Measurements from ENCODE around the gene TMEM91. TPM values are rescaled to one million over a fixed set of nuclear protein-coding genes. Genes with fewer than 3 reads are reported as not detected.

The TMEM91 gene
- total RNA-seq, 1 donor, result 6.2 TPM

GRCh38 chr19:41411100-41411967 lies 35.0 kb downstream of the TMEM91 start:
- DNase-seq (ENCODE audit: insufficient read length, low spot score, missing footprints), result peak; percentile 66
- no peak for TF ChIP-seq CTCF (IDR thresholded peaks at IDR 0.05; ENCODE audit: extremely low read depth, low read depth, low read length)
- Histone ChIP-seq H3K9me3 (ENCODE audit: low read depth, low read length) (no peaks in the 10 kb centered on the region), H2AFZ (ENCODE audit: low read length) (no peak overlapping the region), H3K4me2 (ENCODE audit: insufficient read depth, low read length) (no peak overlapping the region), H3K27me3 (ENCODE audit: insufficient read depth, low read length) (no peaks in the 10 kb centered on the region), H3K4me1 (ENCODE audit: insufficient read depth, low read length) (peaks cover 10% of the 10 kb centered on the region), H3K27ac (ENCODE audit: low read depth, low read length) (no peak overlapping the region), H3K36me3 (ENCODE audit: insufficient read depth, low read length) (peaks cover 7% of the 10 kb centered on the region), H3K4me3 (ENCODE audit: insufficient read depth, low read length) (no peak overlapping the region), H3K79me2 (ENCODE audit: insufficient read depth, low read length) (no peaks in the 10 kb centered on the region), H4K20me1 (ENCODE audit: insufficient read depth, low read length) (peaks cover 8% of the 10 kb centered on the region)

GRCh38 chr19:41411968-41412265 lies 35.6 kb downstream of the TMEM91 start:
- Histone ChIP-seq H3K79me2 (ENCODE audit: insufficient read depth, low read length) (no peaks in the 10 kb centered on the region), H2AFZ (ENCODE audit: low read length) (no peak overlapping the region), H3K4me3 (ENCODE audit: insufficient read depth, low read length) (no peak overlapping the region), H3K4me2 (ENCODE audit: insufficient read depth, low read length) (no peak overlapping the region), H4K20me1 (ENCODE audit: insufficient read depth, low read length) (peaks cover 8% of the 10 kb centered on the region), H3K27me3 (ENCODE audit: insufficient read depth, low read length) (no peaks in the 10 kb centered on the region), H3K36me3 (ENCODE audit: insufficient read depth, low read length) (peaks cover 10% of the 10 kb centered on the region), H3K4me1 (ENCODE audit: insufficient read depth, low read length) (peaks cover 10% of the 10 kb centered on the region), H3K27ac (ENCODE audit: low read depth, low read length) (no peak overlapping the region), H3K9me3 (ENCODE audit: low read depth, low read length) (no peaks in the 10 kb centered on the region)
- peak; percentile 34 for DNase-seq (ENCODE audit: insufficient read length, low spot score, missing footprints)
- no peak for TF ChIP-seq CTCF (IDR thresholded peaks at IDR 0.05; ENCODE audit: extremely low read depth, low read depth, low read length)

GRCh38 chr19:41412953-41413352 lies 36.6 kb downstream of the TMEM91 start:
- TF ChIP-seq CTCF (IDR thresholded peaks at IDR 0.05; ENCODE audit: extremely low read depth, low read depth, low read length), result no peak

GRCh38 chr19:41413947-41414346 lies 37.6 kb downstream of the TMEM91 start:
- Histone ChIP-seq H3K36me3 (ENCODE audit: insufficient read depth, low read length) (peaks cover 12% of the 10 kb centered on the region), H2AFZ (ENCODE audit: low read length) (no peak overlapping the region), H3K4me3 (ENCODE audit: insufficient read depth, low read length) (no peak overlapping the region), H4K20me1 (ENCODE audit: insufficient read depth, low read length) (peaks cover 4% of the 10 kb centered on the region), H3K79me2 (ENCODE audit: insufficient read depth, low read length) (no peaks in the 10 kb centered on the region), H3K4me1 (ENCODE audit: insufficient read depth, low read length) (peaks cover 10% of the 10 kb centered on the region), H3K27me3 (ENCODE audit: insufficient read depth, low read length) (no peaks in the 10 kb centered on the region), H3K27ac (ENCODE audit: low read depth, low read length) (no peak overlapping the region), H3K4me2 (ENCODE audit: insufficient read depth, low read length) (no peak overlapping the region), H3K9me3 (ENCODE audit: low read depth, low read length) (no peaks in the 10 kb centered on the region)
- TF ChIP-seq CTCF (IDR thresholded peaks at IDR 0.05; ENCODE audit: extremely low read depth, low read depth, low read length), result no peak
- DNase-seq (ENCODE audit: insufficient read length, low spot score, missing footprints), result no peak

More at GRCh38 chr19:41412953-41413352, 36.6 kb downstream of the TMEM91 start:
- Histone ChIP-seq H3K27me3 (ENCODE audit: insufficient read depth, low read length) (no peaks in the 10 kb centered on the region), H3K36me3 (ENCODE audit: insufficient read depth, low read length) (peaks cover 10% of the 10 kb centered on the region), H3K4me1 (ENCODE audit: insufficient read depth, low read length) (peaks cover 10% of the 10 kb centered on the region), H3K4me2 (ENCODE audit: insufficient read depth, low read length) (no peak overlapping the region), H3K4me3 (ENCODE audit: insufficient read depth, low read length) (no peak overlapping the region), H3K27ac (ENCODE audit: low read depth, low read length) (no peak overlapping the region), H2AFZ (ENCODE audit: low read length) (no peak overlapping the region), H4K20me1 (ENCODE audit: insufficient read depth, low read length) (peaks cover 4% of the 10 kb centered on the region), H3K79me2 (ENCODE audit: insufficient read depth, low read length) (no peaks in the 10 kb centered on the region), H3K9me3 (ENCODE audit: low read depth, low read length) (no peaks in the 10 kb centered on the region)
- peak; percentile 57 for DNase-seq (ENCODE audit: insufficient read length, low spot score, missing footprints)
